Aorta (tissue), 5 donors: ENCODE data around the gene SYNDIG1. TPM values are rescaled to one million over a fixed set of nuclear protein-coding genes. Genes with fewer than 3 reads are reported as not detected.

Source experiments
- ATAC-seq: fragments of 200-7000 bp; cut with Tn5 transposase; one replicate; pipeline ENCODE4 v1.9.1; 2022; ENCODE audit warnings: moderate library complexity; ENCODE audit not compliant: low FRiP score
- DNase-seq, 2 donors: peaks; one replicate each; pipeline ENCODE4 v3.0.0-alpha.2; 2020
- H3K27ac ChIP-seq, 2 donors: one replicate each; pipeline ENCODE4 v1.5.1; 2013; ENCODE audit warnings: low read length in 2 of 2, mild to moderate bottlenecking in 2 of 2, moderate library complexity in 2 of 2, control low read depth in 1 of 2, inconsistent platforms in 1 of 2, low read depth in 1 of 2
- H3K27me3 ChIP-seq, 2 donors: one replicate each; pipeline ENCODE4 v1.6.1; 2013; ENCODE audit warnings: control low read depth in 1 of 2, low read length in 1 of 2, mild to moderate bottlenecking in 1 of 2, moderate library complexity in 1 of 2; ENCODE audit not compliant: insufficient read depth in 2 of 2, control insufficient read depth in 1 of 2
- H3K36me3 ChIP-seq, 2 donors: one replicate each; pipeline ENCODE4 v1.6.1; 2013; ENCODE audit warnings: control low read depth in 1 of 2, low read length in 1 of 2, mild to moderate bottlenecking in 1 of 2; ENCODE audit not compliant: insufficient read depth in 2 of 2, control insufficient read depth in 1 of 2
- H3K4me1 ChIP-seq, 2 donors: one replicate each; pipeline ENCODE4 v1.6.1; 2013; ENCODE audit warnings: low read length in 2 of 2, control low read depth in 1 of 2, mild to moderate bottlenecking in 1 of 2, moderate library complexity in 1 of 2; ENCODE audit not compliant: insufficient read depth in 2 of 2, control insufficient read depth in 1 of 2
- H3K4me3 ChIP-seq, 2 donors: one replicate each; pipeline ENCODE4 v1.5.1; 2013; ENCODE audit warnings: low read length in 2 of 2, control low read depth in 1 of 2, mild to moderate bottlenecking in 1 of 2
- H3K9me3 ChIP-seq: one replicate; pipeline ENCODE4 v1.6.1; 2013; ENCODE audit warnings: mild to moderate bottlenecking, low read length; ENCODE audit not compliant: control insufficient read depth
- WGBS, 2 donors: extraction: QIAGEN DNeasy Blood & Tissue Kit; methylation state at CpG; one replicate each; pipeline ENCODE4 v1.1.7; 2013; 5-methylcytosine and 5-hydroxymethylcytosine counted together
- intact Hi-C, 2 donors: fragments of 100-400 bp; cut with DNase I; formaldehyde crosslinking; loops; one replicate each; pipeline versions ENCODE4 v1.14.2 to v1.15.0; 2022
- polyA plus RNA-seq, 2 donors: library from polyadenylated mRNA; stranded (reverse); fragments of 200-250 nt; gene quantifications; one replicate each; pipeline ENCODE4 v1.2.3, GENCODE V29; 2013
- total RNA-seq, 2 donors: library from RNA; stranded (reverse); fragmentation: NEBNext Ultra II Directional; extraction: Animal tissue kit (Norgen Biotek cat#: 25700); gene quantifications; one replicate each; pipeline ENCODE4 v1.2.1, GENCODE V29; 2021
- donor health status: healthy with polysubstance abuse.
- donor health status: Bipolar disorder and iron deficiency.
- donor health status: DM: no; HTN: no; CAD: no.
- donor health status: DM: no; HTN: no; CAD: no.
- donor health status: DM: yes; HTN: yes; CAD: no.

SYNDIG1 gene
- total and polyA plus RNA-seq, 4 donors: 1.2 to 6.2 (median 2.9) TPM

DNA sequence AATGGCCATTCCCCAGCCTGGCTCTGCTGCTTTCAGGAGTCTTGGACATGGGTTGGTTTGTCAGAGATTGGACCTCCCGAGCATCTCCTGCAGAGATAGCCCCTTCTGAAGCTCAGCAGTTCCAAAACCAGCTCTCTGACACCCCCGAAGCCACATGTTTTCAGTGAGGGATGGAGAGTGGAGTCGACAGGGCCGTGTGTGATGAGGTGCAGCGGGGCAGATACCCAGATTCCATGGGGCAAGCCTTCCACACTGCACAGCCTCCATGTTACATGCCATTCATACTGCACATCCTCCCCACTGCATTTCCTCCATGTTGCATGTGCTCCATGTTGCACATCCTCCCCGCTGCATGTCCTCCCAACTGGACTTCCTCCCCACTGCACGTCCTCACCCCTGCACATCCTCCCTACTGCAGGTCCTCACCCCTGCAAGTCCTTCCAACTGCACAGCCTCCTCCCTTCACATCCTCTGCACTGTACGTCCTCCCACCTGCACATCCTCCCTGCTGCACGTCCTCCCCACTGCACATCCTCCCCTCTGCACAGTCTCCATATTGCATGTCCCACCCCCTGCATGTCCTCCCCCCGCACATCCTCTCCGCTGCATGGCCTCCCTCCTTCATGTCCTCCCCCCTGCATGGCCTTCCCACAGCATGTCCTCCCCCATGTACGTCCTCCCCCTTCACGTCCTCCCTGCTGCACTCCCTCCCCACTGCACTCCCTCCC, 112.2 kb downstream of the SYNDIG1 start:
- intact Hi-C loops: no loop called here
- no peak for DNase-seq

DNA sequence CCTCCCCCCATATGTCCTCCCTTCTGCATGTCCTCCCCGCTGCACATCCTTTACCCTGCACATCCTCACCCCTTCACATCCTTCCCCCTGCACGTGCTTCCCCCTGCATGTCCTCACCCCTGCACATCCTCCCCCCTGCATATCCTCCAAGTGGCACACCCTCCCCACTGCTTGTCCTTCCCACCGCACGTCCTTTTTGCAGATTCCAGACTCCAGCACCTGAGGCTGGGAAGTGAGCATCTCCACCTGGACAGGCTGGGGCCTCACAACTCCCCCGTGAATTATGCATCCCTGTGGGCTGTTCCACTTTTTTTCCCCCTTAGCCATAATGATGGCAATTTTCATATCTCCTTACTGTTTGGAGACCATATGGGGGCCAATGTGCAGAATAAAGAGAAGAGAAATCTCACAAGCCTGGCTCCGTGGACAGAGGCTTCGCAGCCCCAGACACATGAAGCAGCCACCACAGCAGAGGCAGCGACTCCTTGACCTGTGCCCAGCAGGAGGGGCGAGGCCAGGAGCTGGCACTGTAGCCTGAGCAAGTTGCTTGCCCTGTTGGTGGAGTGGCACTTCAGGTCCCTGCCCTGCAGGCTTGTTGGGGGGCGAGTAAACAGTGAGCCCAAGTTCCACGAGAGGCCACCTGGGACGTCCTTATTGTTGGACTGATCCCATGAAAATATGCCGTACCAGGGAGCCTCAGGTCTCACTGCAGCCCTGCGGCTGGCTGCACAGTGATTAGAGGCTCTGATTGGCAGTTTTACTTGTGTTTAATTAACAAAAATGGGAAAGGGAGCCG, 113.1 kb downstream of the SYNDIG1 start:
- WGBS, 2 donors: 93% methylated on average over 15 of the region's 15 CpGs
- Histone ChIP-seq H3K27ac (no peak overlapping the region), H3K4me3 (no peak overlapping the region), H3K4me1 (no peaks in the 10 kb centered on the region), H3K27me3 (no peaks in the 10 kb centered on the region), H3K36me3 (no peaks in the 10 kb centered on the region), H3K9me3 (no peaks in the 10 kb centered on the region)
- DNase-seq: no peak
- no peak for ATAC-seq
- intact Hi-C loops: no loop called here

More for the DNA sequence above, 112.2 kb downstream of the SYNDIG1 start:
- H3K27ac ChIP-seq: no peak overlapping the region
- H3K9me3 ChIP-seq: no peaks in the 10 kb centered on the region
- no peaks in the 10 kb centered on the region for H3K4me1 ChIP-seq
- no peak for ATAC-seq
- no peak overlapping the region for H3K4me3 ChIP-seq
- no peaks in the 10 kb centered on the region for H3K27me3 ChIP-seq
- WGBS, 2 donors: 91 to 94% methylated on average over 13 of the region's 13 CpGs
- H3K36me3 ChIP-seq: no peaks in the 10 kb centered on the region

- no peak overlapping the region for H3K4me3 ChIP-seq
- no peaks in the 10 kb centered on the region for H3K27me3 ChIP-seq
- no peaks in the 10 kb centered on the region for H3K4me1 ChIP-seq
- WGBS, 2 donors: 97 to 99% methylated on average over 13 of the region's 13 CpGs
- intact Hi-C loops: no loop called here
- H3K9me3 ChIP-seq: no peaks in the 10 kb centered on the region
- ATAC-seq (no peak), DNase-seq (no peak)
- no peaks in the 10 kb centered on the region for H3K36me3 ChIP-seq
- no peak overlapping the region for H3K27ac ChIP-seq
Observed at GRCh38 chr20:24583169-24583792, 113.9 kb downstream of the SYNDIG1 start.

- Histone ChIP-seq H3K4me1 (no peaks in the 10 kb centered on the region), H3K27ac (no peak overlapping the region), H3K4me3 (no peak overlapping the region), H3K27me3 (no peaks in the 10 kb centered on the region), H3K9me3 (no peaks in the 10 kb centered on the region), H3K36me3 (no peaks in the 10 kb centered on the region)
- DNase-seq: no peak
- ATAC-seq: no peak
- intact Hi-C loops: no loop called here
- 90 to 93% methylated on average over 9 of the region's 9 CpGs for WGBS, 2 donors
Observed at GRCh38 chr20:24584078-24584477, 114.6 kb downstream of the SYNDIG1 start.

- no peak overlapping the region for H3K4me3 ChIP-seq
- DNase-seq: no peak
- H3K27ac ChIP-seq: no peak overlapping the region
- no peaks in the 10 kb centered on the region for H3K36me3 ChIP-seq
- no peak for ATAC-seq
- 68 to 69% methylated on average over 26 of the region's 26 CpGs for WGBS, 2 donors
- no peaks in the 10 kb centered on the region for H3K9me3 ChIP-seq
- intact Hi-C loops: no loop called here
- H3K4me1 ChIP-seq: no peaks in the 10 kb centered on the region
- no peaks in the 10 kb centered on the region for H3K27me3 ChIP-seq
Observed at GRCh38 chr20:24584538-24585356, 115.3 kb downstream of the SYNDIG1 start.

DNA sequence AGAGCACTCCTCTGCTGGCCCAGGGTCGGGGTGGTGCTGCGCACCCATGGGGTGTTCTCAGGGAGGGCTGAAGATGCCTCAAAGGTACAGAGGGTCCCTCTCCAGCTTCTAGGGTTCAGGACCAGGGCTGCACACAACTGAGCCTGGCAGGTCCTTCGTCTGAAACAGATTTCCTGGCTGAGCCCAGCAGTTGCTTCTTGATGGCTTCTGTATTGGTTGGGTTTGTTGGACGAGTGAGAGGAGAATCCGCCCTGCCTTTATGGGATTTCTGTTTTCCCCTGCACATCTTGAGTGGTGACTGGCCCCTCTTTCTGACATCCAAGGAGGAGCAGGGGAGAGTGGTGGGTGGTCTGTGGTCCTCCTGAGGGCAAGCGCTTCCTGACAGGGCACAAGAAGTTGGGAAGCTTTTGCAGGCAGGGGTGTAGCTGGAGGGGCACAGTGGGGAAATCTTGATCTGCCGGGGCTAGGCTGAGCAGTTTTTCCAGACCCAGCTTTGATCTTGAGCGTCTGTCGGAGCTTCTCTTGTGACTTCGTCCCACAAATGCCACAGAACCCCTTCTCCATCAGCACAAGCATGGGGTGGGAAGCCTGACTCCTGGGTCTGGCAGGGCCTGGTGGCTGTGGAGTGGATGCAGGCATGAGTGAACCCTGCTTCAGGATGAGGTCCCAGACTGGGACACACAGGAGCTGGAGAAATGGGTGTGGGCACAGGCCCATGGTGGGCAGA, 116.5 kb downstream of the SYNDIG1 start:
- intact Hi-C loops: no loop called here
- Histone ChIP-seq H3K36me3 (no peaks in the 10 kb centered on the region), H3K4me1 (no peaks in the 10 kb centered on the region), H3K9me3 (no peaks in the 10 kb centered on the region), H3K27me3 (no peaks in the 10 kb centered on the region), H3K27ac (no peak overlapping the region), H3K4me3 (no peak overlapping the region)
- 94 to 95% methylated on average over 10 of the region's 10 CpGs for WGBS, 2 donors
- ATAC-seq: no peak
- no peak for DNase-seq

GRCh38 chr20:24586523-24586840, 117.1 kb downstream of the SYNDIG1 start:
- intact Hi-C loops: no loop called here
- no peaks in the 10 kb centered on the region for H3K36me3 ChIP-seq
- 89 to 93% methylated on average over 6 of the region's 6 CpGs for WGBS, 2 donors
- H3K4me3 ChIP-seq: no peak overlapping the region
- H3K27ac ChIP-seq: no peak overlapping the region
- no peaks in the 10 kb centered on the region for H3K27me3 ChIP-seq
- ATAC-seq (no peak), DNase-seq (no peak)
- H3K4me1 ChIP-seq: no peaks in the 10 kb centered on the region
- no peaks in the 10 kb centered on the region for H3K9me3 ChIP-seq
